GM10266 (cell line): ENCODE data around the gene GMPPB.

Experiments
- DNase-seq: peaks from one replicate; pipeline ENCODE4 v3.0.0; 2012; ENCODE audit errors: extremely low spot score
- TF ChIP-seq, protein P1 (sequence below): IDR thresholded peaks from 2 replicates; pipeline ENCODE4 v1.5.1; 2012; ENCODE audit warnings: mild to moderate bottlenecking, low read depth; ENCODE audit not compliant: control insufficient read depth, insufficient read depth; ENCODE audit errors: missing control alignments

Gene GMPPB

DNA sequence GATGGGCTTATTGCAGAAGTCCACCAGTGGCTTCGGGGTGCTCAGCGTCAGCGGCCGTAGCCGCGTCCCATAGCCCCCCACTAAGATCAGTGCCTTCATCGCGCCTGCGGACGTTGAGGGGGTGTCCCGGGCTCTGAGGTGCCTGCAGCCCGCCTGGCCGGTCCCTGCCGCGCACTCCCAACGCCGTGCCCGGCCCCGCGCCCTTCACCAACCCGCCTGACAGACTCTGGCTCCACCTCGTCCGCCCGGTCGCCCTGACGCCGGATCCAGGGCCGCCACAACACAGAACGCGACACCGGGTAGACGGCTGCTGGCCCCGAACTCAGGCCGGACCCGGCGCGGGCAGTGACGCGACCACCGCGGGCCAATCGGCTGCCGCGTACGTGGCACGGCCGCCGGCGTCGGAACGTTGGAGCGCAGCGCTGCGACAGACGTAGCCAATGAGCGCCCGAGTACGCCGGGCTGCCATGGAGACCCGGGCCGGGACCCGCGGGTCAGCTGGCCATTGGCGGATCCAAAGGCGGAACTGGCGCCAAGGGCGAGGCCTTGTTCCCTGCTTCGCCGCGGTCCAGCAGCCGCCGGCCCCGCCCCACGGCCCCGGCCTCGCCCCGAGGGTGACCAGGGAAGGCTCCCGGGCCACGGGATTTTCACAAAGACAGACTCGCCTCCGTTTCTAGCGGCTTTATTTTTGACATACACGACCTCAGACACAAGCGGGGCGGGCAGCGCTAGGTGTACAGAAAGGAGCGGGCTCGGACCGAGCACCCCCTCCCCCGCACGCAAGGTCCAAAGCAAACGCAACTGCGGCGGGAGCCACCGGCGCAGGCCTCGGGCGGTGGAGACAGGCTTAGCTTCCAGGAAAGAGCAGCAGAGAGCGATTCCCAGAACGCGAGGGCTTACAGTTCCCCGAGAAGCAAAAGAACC lies at the start of gene GMPPB:
TSS of gene GMPPB (minus strand) at position 324 of the 924 bp plus-strand sequence. CDS start at position 99, 225 bp downstream.
- TF ChIP-seq, protein P1, sequence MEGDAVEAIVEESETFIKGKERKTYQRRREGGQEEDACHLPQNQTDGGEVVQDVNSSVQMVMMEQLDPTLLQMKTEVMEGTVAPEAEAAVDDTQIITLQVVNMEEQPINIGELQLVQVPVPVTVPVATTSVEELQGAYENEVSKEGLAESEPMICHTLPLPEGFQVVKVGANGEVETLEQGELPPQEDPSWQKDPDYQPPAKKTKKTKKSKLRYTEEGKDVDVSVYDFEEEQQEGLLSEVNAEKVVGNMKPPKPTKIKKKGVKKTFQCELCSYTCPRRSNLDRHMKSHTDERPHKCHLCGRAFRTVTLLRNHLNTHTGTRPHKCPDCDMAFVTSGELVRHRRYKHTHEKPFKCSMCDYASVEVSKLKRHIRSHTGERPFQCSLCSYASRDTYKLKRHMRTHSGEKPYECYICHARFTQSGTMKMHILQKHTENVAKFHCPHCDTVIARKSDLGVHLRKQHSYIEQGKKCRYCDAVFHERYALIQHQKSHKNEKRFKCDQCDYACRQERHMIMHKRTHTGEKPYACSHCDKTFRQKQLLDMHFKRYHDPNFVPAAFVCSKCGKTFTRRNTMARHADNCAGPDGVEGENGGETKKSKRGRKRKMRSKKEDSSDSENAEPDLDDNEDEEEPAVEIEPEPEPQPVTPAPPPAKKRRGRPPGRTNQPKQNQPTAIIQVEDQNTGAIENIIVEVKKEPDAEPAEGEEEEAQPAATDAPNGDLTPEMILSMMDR = no peak
- DNase-seq = peak; percentile 98

DNA sequence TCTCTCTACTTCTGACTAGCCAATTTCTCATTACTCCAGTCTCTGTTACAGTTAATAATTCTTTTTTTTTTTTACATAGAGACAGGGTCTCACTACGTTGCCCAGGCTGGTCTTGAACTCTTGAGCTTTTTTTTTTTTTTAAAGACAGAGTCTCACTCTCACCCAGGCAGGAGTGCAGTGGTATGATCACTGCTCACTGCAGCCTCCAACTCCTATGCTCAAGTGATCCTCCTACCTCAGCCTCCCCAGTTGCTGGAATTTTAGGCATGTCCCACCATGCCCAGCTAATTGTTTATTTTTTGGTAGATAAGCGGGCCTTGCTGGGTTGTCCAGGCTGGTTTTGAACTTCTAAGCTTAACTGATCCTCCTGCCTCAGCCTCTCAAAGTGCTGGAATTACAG lies 49.0 kb upstream of the GMPPB start:
- no peak for DNase-seq
- TF ChIP-seq, protein P1 = no peak

DNA sequence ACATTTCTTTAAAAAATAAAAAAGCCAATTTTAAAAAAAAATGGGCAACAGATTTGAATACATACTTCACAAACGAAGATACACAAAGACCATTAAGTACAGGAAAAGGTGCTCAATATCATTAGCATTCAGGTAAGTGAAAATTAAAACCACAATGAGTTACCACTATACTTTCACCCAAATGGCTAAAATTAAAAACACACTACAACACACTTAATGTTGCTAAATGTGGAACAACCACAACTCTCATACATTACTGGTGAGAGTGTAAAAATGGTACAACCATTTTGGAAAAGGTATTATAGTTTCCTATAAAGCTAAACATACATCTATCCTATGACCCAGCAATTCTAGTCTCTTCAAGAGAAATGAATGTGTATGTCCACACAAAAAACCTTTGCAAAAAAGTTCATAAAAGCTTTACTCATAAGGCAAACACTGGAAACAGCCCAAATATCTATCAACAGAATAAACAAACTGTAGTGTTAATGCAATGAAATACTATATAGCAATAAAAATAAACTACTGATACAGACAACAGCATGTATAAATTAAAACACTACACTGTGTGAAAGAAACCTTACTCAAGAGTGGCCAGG lies 47.7 kb upstream of the GMPPB start:
- no peak for DNase-seq
- TF ChIP-seq, protein P1 = no peak

DNA sequence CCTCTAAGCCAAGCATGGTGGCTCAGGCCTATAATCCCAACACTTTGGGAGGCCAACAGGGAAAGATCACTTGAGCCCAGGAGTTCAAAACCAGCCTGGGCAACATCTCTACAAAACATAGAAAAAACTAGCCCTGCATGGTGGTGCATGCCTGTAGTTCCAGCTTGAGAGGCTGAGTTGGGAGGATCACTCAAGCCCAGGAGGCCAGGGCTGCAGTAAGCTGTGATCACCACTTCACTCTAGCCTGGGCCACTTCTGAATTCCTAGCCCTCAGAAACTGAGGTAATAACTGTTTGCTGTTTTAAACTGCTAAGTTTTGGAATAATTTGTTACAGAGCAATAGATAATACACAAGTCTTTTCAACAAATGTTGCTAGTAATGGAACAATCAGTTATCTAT lies 46.2 kb upstream of the GMPPB start:
- DNase-seq = no peak

DNA sequence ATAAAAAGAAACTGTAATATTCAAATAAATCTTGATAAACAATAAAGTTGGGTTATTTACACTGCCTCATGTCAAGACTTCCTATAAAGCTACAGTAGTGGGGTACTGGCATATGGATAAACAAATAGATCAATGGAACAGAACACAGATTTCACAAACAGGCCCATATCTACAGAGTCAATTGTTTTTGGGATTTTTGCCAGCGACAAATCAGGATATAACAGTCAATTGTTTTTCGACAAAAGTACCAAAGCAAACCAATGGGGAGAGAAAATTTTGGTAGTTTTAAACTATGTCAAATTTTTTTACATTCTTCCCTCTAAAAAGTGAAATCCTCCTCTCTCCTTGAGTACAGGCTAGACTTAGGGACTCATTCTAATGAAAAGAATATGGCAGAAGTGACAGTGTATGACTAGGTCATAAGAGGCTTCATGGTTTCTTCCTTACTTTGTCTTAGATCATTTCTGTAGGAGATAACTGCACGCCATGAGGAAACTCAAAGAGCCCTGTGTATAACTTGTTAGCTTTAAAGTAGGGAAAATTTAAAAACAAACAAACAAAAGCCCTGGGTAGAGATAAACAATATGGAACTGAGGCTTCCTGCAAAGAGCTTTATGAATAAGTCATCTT lies 45.6 kb upstream of the GMPPB start:
- no peak for DNase-seq
- TF ChIP-seq, protein P1 = no peak

More for the DNA sequence above, 46.2 kb upstream of the GMPPB start:
- TF ChIP-seq, protein P1 = no peak

DNA sequence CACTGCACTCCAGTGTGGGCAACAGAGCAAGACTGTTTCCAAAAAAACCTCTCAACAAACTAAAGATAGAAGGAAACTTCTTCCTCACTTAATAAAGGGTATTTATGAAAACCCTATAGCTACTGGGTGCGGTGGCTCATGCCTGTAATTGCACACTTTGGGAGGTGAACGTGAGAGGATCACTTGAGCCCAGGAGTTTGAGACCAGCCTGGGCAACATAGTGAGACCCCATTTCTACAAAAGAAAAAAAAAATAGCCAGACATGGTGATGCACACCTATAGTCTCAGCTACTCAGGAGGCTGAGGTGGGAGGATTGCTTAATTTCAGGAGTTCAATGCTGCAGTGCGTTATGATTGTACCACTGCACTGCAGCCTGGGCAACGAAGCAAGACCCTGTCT lies 40.2 kb upstream of the GMPPB start:
- TF ChIP-seq, protein P1 = no peak
- no peak for DNase-seq
